ENCODE measurements around the gene TMC1. TPM values are rescaled to one million over a fixed set of nuclear protein-coding genes. Genes with fewer than 3 reads are reported as not detected.

Gene TMC1
- polyA plus RNA-seq, 2 of the 4 experiments (the other 2 are of a cell fraction), result 0.12 to 0.17 TPM

DNA sequence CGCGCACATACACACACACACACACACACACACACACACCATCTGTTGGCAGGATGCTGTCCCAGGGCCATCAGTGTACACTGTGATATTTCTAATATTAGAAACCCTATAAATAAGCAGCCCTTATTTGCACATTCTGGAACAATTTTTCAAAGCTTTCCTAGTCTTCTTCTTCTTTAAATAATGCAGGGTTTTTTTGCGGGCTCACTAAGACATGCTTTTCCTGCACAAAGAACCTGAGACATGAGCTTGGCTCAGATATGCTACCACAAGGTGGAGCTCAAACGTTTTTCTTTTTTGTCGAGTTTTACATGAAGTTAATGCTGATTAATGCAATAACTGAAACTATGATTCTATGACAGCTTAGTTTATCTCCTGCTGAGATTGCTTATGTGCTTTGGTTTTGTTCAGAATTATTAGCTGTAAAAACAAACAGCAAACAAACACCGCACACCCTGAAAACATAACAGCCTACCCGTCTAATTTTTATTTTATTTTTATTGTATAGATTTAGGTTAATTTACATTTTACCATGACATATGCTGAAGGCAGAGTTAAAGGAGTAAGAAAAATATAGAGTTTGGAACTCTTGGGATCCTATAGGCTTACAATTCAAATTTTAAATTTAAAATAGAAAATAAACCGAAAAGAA is 335.7 kb downstream of the TMC1 start (continued):
- TF ChIP-seq, protein P1, sequence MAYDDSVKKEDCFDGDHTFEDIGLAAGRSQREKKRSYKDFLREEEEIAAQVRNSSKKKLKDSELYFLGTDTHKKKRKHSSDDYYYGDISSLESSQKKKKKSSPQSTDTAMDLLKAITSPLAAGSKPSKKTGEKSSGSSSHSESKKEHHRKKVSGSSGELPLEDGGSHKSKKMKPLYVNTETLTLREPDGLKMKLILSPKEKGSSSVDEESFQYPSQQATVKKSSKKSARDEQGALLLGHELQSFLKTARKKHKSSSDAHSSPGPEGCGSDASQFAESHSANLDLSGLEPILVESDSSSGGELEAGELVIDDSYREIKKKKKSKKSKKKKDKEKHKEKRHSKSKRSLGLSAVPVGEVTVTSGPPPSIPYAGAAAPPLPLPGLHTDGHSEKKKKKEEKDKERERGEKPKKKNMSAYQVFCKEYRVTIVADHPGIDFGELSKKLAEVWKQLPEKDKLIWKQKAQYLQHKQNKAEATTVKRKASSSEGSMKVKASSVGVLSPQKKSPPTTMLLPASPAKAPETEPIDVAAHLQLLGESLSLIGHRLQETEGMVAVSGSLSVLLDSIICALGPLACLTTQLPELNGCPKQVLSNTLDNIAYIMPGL (CRISPR knock-in tag; IDR thresholded peaks at IDR 0.05; ENCODE audit: borderline replicate concordance), result no peak
- TF ChIP-seq FOSL2 (IDR thresholded peaks at IDR 0.05) (no peak), FOSL2 (CRISPR knock-in tag; IDR thresholded peaks at IDR 0.05) (no peak), NPAS2 (CRISPR knock-in tag; IDR thresholded peaks at IDR 0.05; ENCODE audit: borderline replicate concordance) (no peak), HEYL (CRISPR knock-in tag; IDR thresholded peaks at IDR 0.05) (no peak), HES2 (IDR thresholded peaks at IDR 0.05) (no peak), ZC3H11A (IDR thresholded peaks at IDR 0.05) (no peak), FOSB (CRISPR knock-in tag; IDR thresholded peaks at IDR 0.05) (no peak), POLR2A (IDR thresholded peaks at IDR 0.05; ENCODE audit: low read length) (no peak), ZFP36 (IDR thresholded peaks at IDR 0.05; ENCODE audit: borderline replicate concordance, partially characterized antibody) (no peak), BCL3 (IDR thresholded peaks at IDR 0.05) (no peak), HOXB5 (CRISPR knock-in tag; IDR thresholded peaks at IDR 0.05) (no peak), ELK1 (IDR thresholded peaks at IDR 0.05; ENCODE audit: low read depth, low read length) (no peak), HOXB13 (CRISPR knock-in tag; IDR thresholded peaks at IDR 0.05; ENCODE audit: low read depth) (no peak), HDAC2 (IDR thresholded peaks at IDR 0.05) (no peak), TFCP2L1 (CRISPR knock-in tag; IDR thresholded peaks at IDR 0.05) (no peak), EP300 (IDR thresholded peaks at IDR 0.05) (no peak), HOXA7 (CRISPR knock-in tag; IDR thresholded peaks at IDR 0.05) (no peak), MAFK (IDR thresholded peaks at IDR 0.05; ENCODE audit: partially characterized antibody) (peak; percentile 99), FOXS1 (CRISPR knock-in tag; IDR thresholded peaks at IDR 0.05) (no peak), JUNB (IDR thresholded peaks at IDR 0.05) (no peak), MYC (IDR thresholded peaks at IDR 0.05; ENCODE audit: borderline replicate concordance, low read length) (no peak), RFX5 (IDR thresholded peaks at IDR 0.05) (no peak), NR3C1 (IDR thresholded peaks at IDR 0.05) (no peak), JUN (IDR thresholded peaks at IDR 0.05) (no peak), NFE2L2 (conservative IDR thresholded peaks at IDR 0.05; ENCODE audit: low read length) (no peak), EHF (CRISPR knock-in tag; IDR thresholded peaks at IDR 0.05) (no peak), RARB (CRISPR knock-in tag; IDR thresholded peaks at IDR 0.05) (no peak), CBX8 (IDR thresholded peaks at IDR 0.05) (no peak)
- TF ChIP-seq, protein P2, sequence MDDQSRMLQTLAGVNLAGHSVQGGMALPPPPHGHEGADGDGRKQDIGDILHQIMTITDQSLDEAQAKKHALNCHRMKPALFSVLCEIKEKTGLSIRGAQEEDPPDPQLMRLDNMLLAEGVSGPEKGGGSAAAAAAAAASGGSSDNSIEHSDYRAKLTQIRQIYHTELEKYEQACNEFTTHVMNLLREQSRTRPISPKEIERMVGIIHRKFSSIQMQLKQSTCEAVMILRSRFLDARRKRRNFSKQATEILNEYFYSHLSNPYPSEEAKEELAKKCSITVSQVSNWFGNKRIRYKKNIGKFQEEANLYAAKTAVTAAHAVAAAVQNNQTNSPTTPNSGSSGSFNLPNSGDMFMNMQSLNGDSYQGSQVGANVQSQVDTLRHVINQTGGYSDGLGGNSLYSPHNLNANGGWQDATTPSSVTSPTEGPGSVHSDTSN (IDR thresholded peaks at IDR 0.05), result no peak
- TF ChIP-seq, protein P3, sequence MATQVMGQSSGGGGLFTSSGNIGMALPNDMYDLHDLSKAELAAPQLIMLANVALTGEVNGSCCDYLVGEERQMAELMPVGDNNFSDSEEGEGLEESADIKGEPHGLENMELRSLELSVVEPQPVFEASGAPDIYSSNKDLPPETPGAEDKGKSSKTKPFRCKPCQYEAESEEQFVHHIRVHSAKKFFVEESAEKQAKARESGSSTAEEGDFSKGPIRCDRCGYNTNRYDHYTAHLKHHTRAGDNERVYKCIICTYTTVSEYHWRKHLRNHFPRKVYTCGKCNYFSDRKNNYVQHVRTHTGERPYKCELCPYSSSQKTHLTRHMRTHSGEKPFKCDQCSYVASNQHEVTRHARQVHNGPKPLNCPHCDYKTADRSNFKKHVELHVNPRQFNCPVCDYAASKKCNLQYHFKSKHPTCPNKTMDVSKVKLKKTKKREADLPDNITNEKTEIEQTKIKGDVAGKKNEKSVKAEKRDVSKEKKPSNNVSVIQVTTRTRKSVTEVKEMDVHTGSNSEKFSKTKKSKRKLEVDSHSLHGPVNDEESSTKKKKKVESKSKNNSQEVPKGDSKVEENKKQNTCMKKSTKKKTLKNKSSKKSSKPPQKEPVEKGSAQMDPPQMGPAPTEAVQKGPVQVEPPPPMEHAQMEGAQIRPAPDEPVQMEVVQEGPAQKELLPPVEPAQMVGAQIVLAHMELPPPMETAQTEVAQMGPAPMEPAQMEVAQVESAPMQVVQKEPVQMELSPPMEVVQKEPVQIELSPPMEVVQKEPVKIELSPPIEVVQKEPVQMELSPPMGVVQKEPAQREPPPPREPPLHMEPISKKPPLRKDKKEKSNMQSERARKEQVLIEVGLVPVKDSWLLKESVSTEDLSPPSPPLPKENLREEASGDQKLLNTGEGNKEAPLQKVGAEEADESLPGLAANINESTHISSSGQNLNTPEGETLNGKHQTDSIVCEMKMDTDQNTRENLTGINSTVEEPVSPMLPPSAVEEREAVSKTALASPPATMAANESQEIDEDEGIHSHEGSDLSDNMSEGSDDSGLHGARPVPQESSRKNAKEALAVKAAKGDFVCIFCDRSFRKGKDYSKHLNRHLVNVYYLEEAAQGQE (IDR thresholded peaks at IDR 0.05), result no peak

Data from A549 (cell line).